ENCODE results near the gene MARK3. TPM values are rescaled to one million over a fixed set of nuclear protein-coding genes. Genes with fewer than 3 reads are reported as not detected.

Gene MARK3
- total RNA-seq, 2 experiments from 2014 or later, result 87.4 to 88.0 TPM

GRCh38 chr14:103552011-103552845 lies 167.0 kb downstream of the MARK3 start:
- ATAC-seq (ENCODE audit: low read depth), result no peak
- H3K36me3 Mint-ChIP-seq, result peaks cover 4% of the 10 kb centered on the region
- H3K4me1 Mint-ChIP-seq, result no peaks in the 10 kb centered on the region
- H3K27ac Mint-ChIP-seq, result peak overlapping the region; percentile 30
- no peak for DNase-seq
- no peaks in the 10 kb centered on the region for H3K27me3 Mint-ChIP-seq
- no peaks in the 10 kb centered on the region for H3K9me3 Mint-ChIP-seq
- POLR2A ChIA-PET, result no interaction called here
- no peak overlapping the region for H3K4me3 Mint-ChIP-seq

GRCh38 chr14:103552846-103553210 lies 167.6 kb downstream of the MARK3 start:
- ATAC-seq (ENCODE audit: low read depth), result no peak
- no peaks in the 10 kb centered on the region for H3K27me3 Mint-ChIP-seq
- peaks cover 1% of the 10 kb centered on the region for H3K4me1 Mint-ChIP-seq
- H3K4me3 Mint-ChIP-seq, result no peak overlapping the region
- no peak overlapping the region for H3K27ac Mint-ChIP-seq
- H3K36me3 Mint-ChIP-seq, result peaks cover 4% of the 10 kb centered on the region
- DNase-seq, result no peak
- H3K9me3 Mint-ChIP-seq, result no peaks in the 10 kb centered on the region
- POLR2A ChIA-PET, result no interaction called here

Other genes starting within 250 kb of the MARK3 start
- gene EIF5, start 51.2 kb upstream of the MARK3 start, total RNA-seq, result 100 to 1,000 TPM; 202 to 222 TPM
- gene CKB, start 137.4 kb downstream of the MARK3 start, total RNA-seq, result 1 to 10 TPM; 4.3 to 4.4 TPM
- gene TRMT61A, start 143.8 kb downstream of the MARK3 start, total RNA-seq, result 1 to 10 TPM; 7.8 to 9.2 TPM
- 10 to 100 TPM; 31.7 to 32.3 TPM for gene BAG5, start 177.2 kb downstream of the MARK3 start, total RNA-seq
- gene COA8, start 177.5 kb downstream of the MARK3 start, total RNA-seq, result 10 to 100 TPM; 26.7 to 29.5 TPM
- 100 to 1,000 TPM; 197 to 200 TPM for gene KLC1, start 243.8 kb downstream of the MARK3 start, total RNA-seq